Activated T-cell treated with anti-CD3 and anti-CD28 coated beads, Interleukin-2, amount 50 U/mL, for 4 hours (primary cell): ENCODE measurements around the gene BCL2L11. TPM values are rescaled to one million over a fixed set of nuclear protein-coding genes. Genes with fewer than 3 reads are reported as not detected.
"Not testable (repeated sequence)": the region's sequence is repeated elsewhere in the genome, so short reads cannot be mapped to it uniquely, and the experiment has no call there.

Source experiments
- ATAC-seq, 2 donors: fragments of 200-7000 bp; cut with Tn5 transposase; one replicate each; pipeline ENCODE4 v1.10.0; 2021
- DNase-seq: peaks from one replicate; pipeline ENCODE4 v3.0.0-alpha.2; 2020
- H3K27me3 Mint-ChIP-seq: one replicate; pipeline ENCODE4 v1.8.0; 2021; ENCODE audit warnings: low read depth, mixed read lengths
- H3K36me3 Mint-ChIP-seq: one replicate; pipeline ENCODE4 v1.8.0; 2022; ENCODE audit warnings: mixed read lengths; ENCODE audit not compliant: insufficient read depth
- H3K4me1 Mint-ChIP-seq: one replicate; pipeline ENCODE4 v1.8.0; 2021; ENCODE audit warnings: low read depth, mixed read lengths
- H3K4me3 Mint-ChIP-seq: one replicate; pipeline ENCODE4 v1.8.0; 2021; ENCODE audit warnings: mild to moderate bottlenecking, moderate library complexity, mixed read lengths
- H3K9me3 Mint-ChIP-seq: one replicate; pipeline ENCODE4 v1.8.0; 2021; ENCODE audit warnings: mixed read lengths
- total RNA-seq, 3 donors: library from RNA; stranded (reverse); gene quantifications; one replicate each; pipeline ENCODE4 v1.2.1, GENCODE V29; 2021

Gene BCL2L11, protein sequence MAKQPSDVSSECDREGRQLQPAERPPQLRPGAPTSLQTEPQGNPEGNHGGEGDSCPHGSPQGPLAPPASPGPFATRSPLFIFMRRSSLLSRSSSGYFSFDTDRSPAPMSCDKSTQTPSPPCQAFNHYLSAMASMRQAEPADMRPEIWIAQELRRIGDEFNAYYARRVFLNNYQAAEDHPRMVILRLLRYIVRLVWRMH
- total RNA-seq = 10 to 100 TPM; 63.3 to 68.9 (median 65.5) TPM

GRCh38 chr2:111120253-111121027 is at the start of gene BCL2L11:
TSS of gene BCL2L11 (plus strand) at chr2:111120914. CDS start at chr2:111123746, 2,832 bp downstream.
- H3K9me3 Mint-ChIP-seq = no peaks in the 10 kb centered on the region
- ATAC-seq (peak; percentile 52 to 59), DNase-seq (peak; percentile 91)
- H3K4me1 Mint-ChIP-seq = peaks cover 56% of the 10 kb centered on the region
- H3K36me3 Mint-ChIP-seq = peaks cover 19% of the 10 kb centered on the region
- peaks cover 35% of the 10 kb centered on the region for H3K27me3 Mint-ChIP-seq
- H3K4me3 Mint-ChIP-seq = peak within 1 kb of the TSS; percentile 94

DNA sequence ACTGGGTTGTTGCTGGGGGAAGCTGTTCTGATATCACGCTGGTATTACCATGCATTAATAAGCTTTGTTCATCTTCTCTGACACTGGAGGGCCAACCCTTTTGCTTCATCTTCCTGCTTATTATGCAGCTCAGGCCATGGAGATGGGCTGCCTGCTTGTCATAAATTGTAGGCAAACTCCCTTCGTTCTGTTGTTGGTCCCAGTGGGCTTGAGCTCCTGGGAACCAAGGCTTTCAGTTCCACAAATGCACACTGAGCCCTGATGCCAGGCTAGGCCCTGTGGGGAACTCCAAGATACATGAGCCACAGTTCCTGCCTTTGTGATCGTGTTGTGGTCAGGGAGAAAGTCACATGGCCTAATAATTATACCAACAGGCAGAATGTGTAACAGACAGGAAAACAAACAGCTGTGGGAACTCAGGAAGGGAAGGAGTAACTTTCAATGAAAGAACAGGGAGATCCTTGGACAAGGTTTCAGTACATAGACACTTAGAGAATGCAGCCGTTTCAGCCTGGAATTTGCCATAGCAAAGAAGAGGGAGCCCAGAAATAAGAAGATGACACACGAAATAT is 49.0 kb upstream of the BCL2L11 start:
- H3K4me3 Mint-ChIP-seq = no peak overlapping the region
- H3K4me1 Mint-ChIP-seq = no peaks in the 10 kb centered on the region
- ATAC-seq = no peak
- H3K36me3 Mint-ChIP-seq = no peaks in the 10 kb centered on the region
- no peak for DNase-seq
- H3K9me3 Mint-ChIP-seq = peaks cover 24% of the 10 kb centered on the region
- peaks cover 4% of the 10 kb centered on the region for H3K27me3 Mint-ChIP-seq

DNA sequence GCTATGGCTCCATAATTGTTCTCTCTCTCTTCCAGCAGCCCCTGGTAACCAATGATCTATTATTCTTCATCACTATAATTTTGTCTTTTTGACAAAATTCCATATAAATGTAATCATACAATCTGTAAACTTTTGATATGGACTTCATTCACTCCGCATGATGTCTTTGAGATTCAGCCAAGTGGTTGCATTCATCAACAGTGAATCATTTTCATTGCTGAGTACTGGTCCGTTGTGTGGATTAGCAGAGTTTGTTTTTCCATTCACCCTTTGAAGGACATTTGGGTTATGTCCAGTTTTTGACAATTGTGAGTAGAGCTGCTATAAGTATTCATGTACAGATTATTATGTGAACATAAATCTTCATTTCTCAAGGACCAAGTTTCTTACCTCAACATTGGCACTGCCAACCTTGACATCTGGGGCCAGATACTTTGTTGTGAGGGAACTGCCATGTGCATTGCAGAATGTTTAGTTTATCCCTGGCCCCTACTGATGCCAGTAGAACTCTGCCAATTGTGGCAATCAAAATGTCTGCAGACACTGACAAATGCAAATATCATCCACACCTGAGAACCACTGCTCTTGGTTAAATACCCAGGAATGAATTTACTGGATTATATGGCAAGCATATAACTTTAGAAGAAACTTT is 48.4 kb upstream of the BCL2L11 start:
- no peaks in the 10 kb centered on the region for H3K36me3 Mint-ChIP-seq
- no peaks in the 10 kb centered on the region for H3K4me1 Mint-ChIP-seq
- no peak overlapping the region for H3K4me3 Mint-ChIP-seq
- ATAC-seq = no peak
- DNase-seq = no peak
- H3K9me3 Mint-ChIP-seq = peaks cover 24% of the 10 kb centered on the region
- peaks cover 5% of the 10 kb centered on the region for H3K27me3 Mint-ChIP-seq

GRCh38 chr2:111082659-111083058 is 38.1 kb upstream of the BCL2L11 start:
- not testable (repeated sequence) for ATAC-seq, H3K9me3 Mint-ChIP-seq, H3K36me3 Mint-ChIP-seq, DNase-seq, H3K4me3 Mint-ChIP-seq, H3K4me1 Mint-ChIP-seq
- peaks cover 71% of the 10 kb centered on the region for H3K27me3 Mint-ChIP-seq

DNA sequence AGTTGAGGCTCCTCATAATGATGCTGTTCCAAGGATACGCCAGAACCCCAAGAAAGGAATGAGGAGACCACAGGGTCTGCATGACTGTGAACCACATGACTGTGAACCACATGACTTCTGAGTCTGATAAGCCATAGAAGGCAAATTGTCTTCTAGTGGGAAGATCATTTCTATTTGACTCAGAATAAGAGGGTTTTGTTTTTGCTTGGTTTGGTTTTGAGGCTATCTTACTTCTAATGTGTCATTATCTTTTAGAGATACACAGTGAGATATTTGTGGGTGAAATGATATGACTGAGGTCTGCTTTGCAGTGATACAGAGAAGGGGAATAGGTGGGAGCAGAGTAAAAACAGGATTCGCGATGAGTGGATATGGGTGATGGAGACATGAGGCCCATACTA is 28.9 kb upstream of the BCL2L11 start:
- Mint-ChIP-seq H3K4me1 (peaks cover 12% of the 10 kb centered on the region), H3K36me3 (no peaks in the 10 kb centered on the region), H3K9me3 (no peaks in the 10 kb centered on the region), H3K27me3 (peaks cover 30% of the 10 kb centered on the region), H3K4me3 (no peak overlapping the region)
- ATAC-seq (peak; percentile 96), DNase-seq (no peak)

- Mint-ChIP-seq H3K36me3 (no peaks in the 10 kb centered on the region), H3K27me3 (peaks cover 29% of the 10 kb centered on the region), H3K4me1 (peaks cover 12% of the 10 kb centered on the region), H3K9me3 (no peaks in the 10 kb centered on the region), H3K4me3 (no peak overlapping the region)
- DNase-seq (no peak), ATAC-seq (no peak)
These were observed 26.0 kb upstream of the BCL2L11 start for GRCh38 chr2:111094691-111095090.

GRCh38 chr2:111095434-111095833 is 25.3 kb upstream of the BCL2L11 start:
- Mint-ChIP-seq H3K4me1 (peaks cover 14% of the 10 kb centered on the region), H3K27me3 (peaks cover 26% of the 10 kb centered on the region), H3K36me3 (no peaks in the 10 kb centered on the region), H3K9me3 (no peaks in the 10 kb centered on the region), H3K4me3 (no peak overlapping the region)
- no peak for ATAC-seq
- DNase-seq = no peak

DNA sequence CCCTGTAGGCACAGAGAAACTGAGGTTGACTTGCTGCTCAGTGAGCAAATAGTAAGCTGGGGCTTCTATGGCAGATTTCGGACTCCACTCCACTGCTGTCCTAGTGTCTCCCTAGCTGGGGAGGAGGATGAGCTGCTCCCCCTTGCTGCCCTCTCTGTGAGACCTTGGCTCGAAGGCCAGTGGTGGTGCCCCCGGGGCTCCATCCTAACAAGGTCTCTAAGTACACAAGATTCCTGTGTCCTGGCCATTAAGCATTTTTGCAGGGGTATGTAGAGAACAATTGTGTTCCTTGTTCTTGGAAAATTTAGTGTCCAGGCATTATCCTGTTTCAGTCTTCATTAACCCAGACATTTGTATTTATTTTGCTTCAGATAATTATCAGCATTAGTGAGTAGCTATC is 21.3 kb upstream of the BCL2L11 start:
- Mint-ChIP-seq H3K4me3 (no peak overlapping the region), H3K27me3 (peaks cover 19% of the 10 kb centered on the region), H3K4me1 (peaks cover 9% of the 10 kb centered on the region), H3K9me3 (no peaks in the 10 kb centered on the region), H3K36me3 (no peaks in the 10 kb centered on the region)
- DNase-seq (no peak), ATAC-seq (no peak)

DNA sequence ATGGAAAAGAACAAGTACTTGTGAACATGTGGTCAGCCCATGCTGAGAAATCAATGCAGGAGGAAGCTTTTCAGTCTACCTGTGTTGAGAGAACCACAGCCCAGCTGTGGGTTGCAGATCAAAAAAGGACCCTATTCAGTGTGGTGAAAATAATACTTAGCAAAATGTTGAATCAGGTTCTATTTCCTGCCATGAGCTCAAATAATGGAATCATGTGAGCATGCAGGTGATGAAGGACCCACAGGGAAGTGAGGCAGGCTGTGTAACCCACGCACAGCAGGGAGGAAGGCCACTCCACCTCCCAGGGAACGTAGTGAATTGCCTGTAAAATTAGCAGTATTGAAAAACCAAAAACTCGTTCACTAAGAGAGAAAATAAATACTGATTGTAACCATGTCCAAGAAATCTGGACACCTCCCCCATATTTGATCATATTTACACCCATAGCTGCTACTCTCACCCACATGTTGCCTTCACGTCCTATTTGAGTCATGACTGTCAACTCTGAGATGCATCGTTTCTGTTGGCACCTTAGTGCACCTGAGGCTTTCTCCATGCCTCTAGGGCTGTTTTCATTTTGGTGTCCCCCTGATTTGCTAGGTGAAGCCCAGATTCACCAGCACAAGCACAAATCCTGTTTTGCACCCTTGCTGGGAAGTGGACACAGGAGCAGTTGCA is 20.5 kb upstream of the BCL2L11 start:
- H3K4me3 Mint-ChIP-seq = no peak overlapping the region
- no peak for DNase-seq

DNA sequence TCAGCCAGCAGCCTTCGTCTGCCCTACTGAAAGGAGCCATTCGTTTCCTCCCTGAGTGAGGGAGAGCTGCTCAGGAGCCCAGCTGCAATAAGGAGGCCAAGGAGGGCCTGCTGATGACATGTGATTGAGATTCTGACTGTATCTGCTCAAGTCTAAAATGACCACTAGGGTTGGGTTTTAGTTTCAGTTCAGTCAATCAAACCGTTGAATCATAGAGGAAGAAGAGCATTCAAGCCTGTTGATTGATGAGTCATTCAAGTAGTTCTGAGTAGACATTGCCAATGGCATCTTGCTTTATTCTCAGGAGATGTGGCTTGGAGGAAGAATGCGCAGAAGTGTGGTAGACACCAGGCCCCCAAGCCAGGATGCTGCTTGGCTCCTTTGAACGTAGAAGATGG is 19.9 kb upstream of the BCL2L11 start:
- ATAC-seq = peak; percentile 87 to 89
- Mint-ChIP-seq H3K4me3 (no peak overlapping the region), H3K4me1 (peaks cover 9% of the 10 kb centered on the region), H3K27me3 (peaks cover 19% of the 10 kb centered on the region), H3K36me3 (no peaks in the 10 kb centered on the region), H3K9me3 (no peaks in the 10 kb centered on the region)
- no peak for DNase-seq

More for the DNA sequence above, 20.5 kb upstream of the BCL2L11 start:
- Mint-ChIP-seq H3K9me3 (no peaks in the 10 kb centered on the region), H3K27me3 (peaks cover 19% of the 10 kb centered on the region), H3K36me3 (no peaks in the 10 kb centered on the region), H3K4me1 (peaks cover 9% of the 10 kb centered on the region)
- ATAC-seq = peak; percentile 51 to 53

- Mint-ChIP-seq H3K4me1 (peaks cover 11% of the 10 kb centered on the region), H3K9me3 (no peaks in the 10 kb centered on the region), H3K36me3 (no peaks in the 10 kb centered on the region), H3K27me3 (peaks cover 19% of the 10 kb centered on the region), H3K4me3 (no peak overlapping the region)
- DNase-seq (no peak), ATAC-seq (no peak)
These were observed 19.1 kb upstream of the BCL2L11 start for GRCh38 chr2:111101592-111101991.

- no peak for ATAC-seq
- DNase-seq = no peak
- Mint-ChIP-seq H3K9me3 (no peaks in the 10 kb centered on the region), H3K4me3 (no peak overlapping the region), H3K27me3 (peaks cover 19% of the 10 kb centered on the region), H3K4me1 (peaks cover 11% of the 10 kb centered on the region), H3K36me3 (no peaks in the 10 kb centered on the region)
These were observed 18.5 kb upstream of the BCL2L11 start for GRCh38 chr2:111102216-111102615.

GRCh38 chr2:111105926-111106325 is 14.8 kb upstream of the BCL2L11 start:
- peaks cover 9% of the 10 kb centered on the region for H3K4me1 Mint-ChIP-seq
- H3K4me3 Mint-ChIP-seq = no peak overlapping the region
- no peak for DNase-seq
- peaks cover 18% of the 10 kb centered on the region for H3K27me3 Mint-ChIP-seq
- ATAC-seq = no peak
- H3K9me3 Mint-ChIP-seq = no peaks in the 10 kb centered on the region
- H3K36me3 Mint-ChIP-seq = no peaks in the 10 kb centered on the region

- ATAC-seq = peak; percentile 60 to 70
- Mint-ChIP-seq H3K4me1 (peaks cover 10% of the 10 kb centered on the region), H3K27me3 (peaks cover 21% of the 10 kb centered on the region), H3K9me3 (no peaks in the 10 kb centered on the region), H3K4me3 (no peak overlapping the region), H3K36me3 (no peaks in the 10 kb centered on the region)
- DNase-seq = no peak
These were observed 14.0 kb upstream of the BCL2L11 start for GRCh38 chr2:111106706-111107105.
